Daoy (cell line): ENCODE data around the gene F13A1. TPM values are rescaled to one million over a fixed set of nuclear protein-coding genes. Genes with fewer than 3 reads are reported as not detected.

Experiments
- DNase-seq: peaks from one replicate; pipeline ENCODE4 v3.0.0-alpha.2; 2015; ENCODE audit warnings: low read depth
- total RNA-seq: library from RNA; depleted of rRNA; stranded (reverse); fragments of >200 nt; shearing (Covaris generic); gene quantifications from 2 replicates; pipeline ENCODE4 v1.2.3, GENCODE V29; 2014; rRNA removed

Gene F13A1
- total RNA-seq = 0.06 and 0.12 TPM in 2 replicates

GRCh38 chr6:6319952-6320811 lies at the start of gene F13A1:
F13A1 (minus strand) TSS chr6:6320662; CDS start chr6:6318664, 1,998 bp downstream.
- no peak for DNase-seq

- no peak for DNase-seq
Observed at GRCh38 chr6:6368684-6369052, 48.2 kb upstream of the F13A1 start.

GRCh38 chr6:6368040-6368683 lies 47.7 kb upstream of the F13A1 start:
- no peak for DNase-seq

DNA sequence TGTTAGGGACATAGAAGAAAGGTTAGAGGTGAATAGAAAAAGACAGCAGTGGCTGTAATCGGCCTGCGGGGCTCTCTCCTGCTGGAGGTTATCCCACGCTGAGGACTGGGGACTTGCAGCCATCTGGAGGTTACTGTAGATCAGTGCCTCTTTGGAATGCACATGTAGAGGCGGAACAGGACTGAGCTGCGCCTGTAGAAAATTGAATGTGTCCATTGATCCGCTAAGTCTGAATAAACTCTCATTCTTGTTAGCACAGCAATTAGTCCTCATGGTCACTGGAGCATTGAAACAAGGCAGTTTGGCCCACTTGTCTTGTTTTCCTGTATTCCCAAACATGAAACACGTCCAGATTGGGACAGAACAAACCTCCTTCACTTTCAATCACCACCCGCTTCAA lies 46.3 kb upstream of the F13A1 start:
- no peak for DNase-seq

GRCh38 chr6:6365242-6365641 lies 44.8 kb upstream of the F13A1 start:
- DNase-seq = no peak

- DNase-seq = peak; percentile 29
Observed at GRCh38 chr6:6362056-6362840, 41.8 kb upstream of the F13A1 start.

DNA sequence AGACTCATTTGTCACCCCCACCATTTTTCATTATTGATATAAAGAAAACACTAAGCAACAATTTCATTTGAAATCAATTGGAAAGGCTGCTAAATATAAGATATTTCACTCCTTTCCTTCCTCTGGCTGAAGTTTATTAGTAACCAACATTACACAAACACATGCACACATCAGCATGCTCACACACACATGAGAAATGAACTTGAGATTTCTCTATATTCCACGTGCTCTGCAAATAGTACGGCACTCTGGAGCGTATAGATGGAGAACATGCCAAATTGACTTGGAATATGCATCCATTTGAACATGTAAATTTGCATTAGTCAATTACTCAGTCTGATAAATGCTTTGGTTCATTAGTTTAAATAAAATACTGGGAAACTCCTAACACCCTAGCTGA lies 37.1 kb upstream of the F13A1 start:
- DNase-seq = no peak

GRCh38 chr6:6357032-6357431 lies 36.6 kb upstream of the F13A1 start:
- DNase-seq = no peak

DNA sequence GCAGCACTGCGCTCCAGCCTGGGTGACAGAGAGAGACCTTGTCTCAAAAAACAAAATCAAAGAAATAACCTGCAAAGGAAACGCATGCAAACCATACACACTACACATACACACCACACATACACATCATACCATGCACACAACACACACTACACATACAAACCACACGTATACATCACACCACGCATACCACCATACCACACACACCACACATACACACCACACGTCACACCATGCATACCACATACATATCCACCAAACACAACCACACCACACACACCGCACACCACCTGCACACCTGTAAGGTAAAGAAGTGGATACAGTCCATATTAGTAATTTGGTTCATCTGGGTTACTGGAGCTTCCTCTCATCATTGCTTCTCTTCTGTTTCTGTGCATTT lies 32.3 kb upstream of the F13A1 start:
- no peak for DNase-seq

GRCh38 chr6:6351511-6352025 lies 31.1 kb upstream of the F13A1 start:
- peak; percentile 48 for DNase-seq

GRCh38 chr6:6350696-6351095 lies 30.2 kb upstream of the F13A1 start:
- DNase-seq = no peak

DNA sequence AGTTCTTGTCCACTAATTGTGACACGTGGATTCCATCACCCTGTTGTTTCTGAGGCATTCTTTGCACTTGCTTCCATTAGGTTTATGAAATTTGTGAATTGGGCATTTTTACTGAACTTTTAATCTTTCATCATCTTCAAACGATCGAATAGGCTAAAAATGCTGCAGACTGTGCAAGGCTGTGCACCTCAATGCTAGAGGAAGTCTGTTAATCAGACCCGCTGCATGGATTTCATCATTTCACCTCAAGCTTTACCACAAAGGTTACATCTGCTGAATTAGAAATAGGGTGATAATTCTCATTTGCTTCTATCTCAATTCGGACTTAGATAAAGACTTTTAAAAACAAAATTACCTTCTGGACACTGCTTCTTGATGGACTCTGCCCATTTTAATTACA lies 27.8 kb upstream of the F13A1 start:
- no peak for DNase-seq

GRCh38 chr6:6346427-6347023 lies 26.1 kb upstream of the F13A1 start:
- no peak for DNase-seq

DNA sequence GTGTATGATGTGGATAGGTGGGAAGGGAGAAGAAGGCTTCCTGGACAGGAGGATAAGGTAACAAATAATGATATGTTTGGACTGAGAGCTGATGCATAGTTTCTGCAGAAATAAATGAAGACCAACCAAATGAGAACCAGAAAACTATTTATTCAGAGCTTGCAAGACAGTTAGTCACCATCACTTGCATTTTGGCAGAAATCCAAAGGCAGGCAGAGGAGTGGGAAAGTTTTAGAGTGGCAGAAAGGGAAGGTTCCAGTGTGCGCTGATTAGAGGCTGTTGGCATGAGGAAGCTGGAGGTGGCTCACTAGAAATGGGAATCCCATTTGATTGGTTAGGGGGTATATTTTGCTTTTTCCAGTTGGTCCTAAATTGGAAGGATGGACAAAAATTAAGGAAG lies 13.0 kb upstream of the F13A1 start:
- peak; percentile 89 for DNase-seq

DNA sequence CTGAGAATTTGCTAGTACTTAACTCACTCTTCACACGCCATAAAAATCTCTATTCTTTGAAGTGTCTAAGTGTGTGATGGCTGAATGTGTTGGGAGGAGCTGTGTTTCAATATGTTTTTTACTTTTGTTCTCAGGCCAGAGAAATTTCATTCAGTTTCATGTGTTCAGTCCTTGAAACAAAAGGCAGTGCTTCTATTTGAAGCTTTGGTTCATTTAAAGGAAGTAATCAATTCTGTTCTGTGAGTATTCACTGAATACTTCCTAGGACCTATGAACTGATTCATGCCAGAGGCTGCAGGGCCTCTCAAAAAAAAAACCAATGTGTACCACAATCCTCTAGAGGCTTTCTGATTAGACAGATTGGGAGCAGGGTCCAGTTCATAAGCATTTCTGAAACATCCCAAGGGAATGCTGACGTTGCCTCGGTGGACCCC lies 12.4 kb upstream of the F13A1 start:
- peak; percentile 29 for DNase-seq

GRCh38 chr6:6331946-6332601 lies 11.6 kb upstream of the F13A1 start:
- DNase-seq = peak; percentile 42

- DNase-seq = no peak
Observed at GRCh38 chr6:6331393-6331792, 10.9 kb upstream of the F13A1 start.

- DNase-seq = no peak
Observed at GRCh38 chr6:6330407-6330806, 9.9 kb upstream of the F13A1 start.

GRCh38 chr6:6328451-6328850 lies 8.0 kb upstream of the F13A1 start:
- DNase-seq = no peak

DNA sequence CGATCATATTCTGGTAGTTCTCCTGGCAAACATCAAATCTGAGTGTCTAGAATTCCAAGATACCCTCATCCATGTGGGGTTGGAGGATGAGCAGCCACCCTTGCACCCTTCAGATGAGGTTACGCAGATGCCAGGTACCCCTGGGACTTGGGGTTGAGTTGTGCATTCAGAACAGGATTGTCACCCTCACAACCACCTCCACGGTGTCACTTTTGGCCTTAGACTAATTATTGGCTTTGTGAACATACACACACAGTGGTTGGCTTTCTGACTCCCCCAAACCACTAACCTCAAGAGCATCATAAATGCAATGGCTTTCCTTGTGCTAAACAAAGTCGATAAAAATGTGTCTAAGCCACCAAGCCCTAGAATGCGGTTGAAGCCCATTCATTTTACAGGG lies 2.9 kb upstream of the F13A1 start:
- DNase-seq = no peak

DNA sequence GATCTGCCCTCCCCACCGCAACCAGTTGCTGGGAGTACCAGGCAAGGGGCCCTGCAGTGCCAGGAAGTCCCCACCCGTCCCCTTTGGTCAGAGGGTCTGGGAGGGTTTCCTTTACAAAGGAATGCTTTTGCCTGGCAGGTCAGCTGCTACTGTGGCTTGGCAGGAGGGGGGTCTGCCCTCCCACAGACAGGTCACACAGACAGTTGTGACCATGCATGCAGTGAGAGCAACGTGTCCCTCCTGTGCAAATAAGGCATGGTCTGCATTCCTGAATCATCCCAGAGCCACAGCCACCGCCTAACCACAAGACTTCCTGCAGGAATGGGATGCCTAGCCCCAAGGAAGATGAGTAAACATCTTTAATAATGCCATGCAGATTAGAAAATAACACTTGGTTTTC lies 439 bp upstream of the F13A1 start:
- peak; percentile 86 for DNase-seq
